Activated CD4-positive, alpha-beta T cell treated with anti-CD3 and anti-CD28 coated beads for 36 hours (primary cell): ENCODE results near the gene PPP3R1. TPM values are rescaled to one million over a fixed set of nuclear protein-coding genes. Genes with fewer than 3 reads are reported as not detected.
A peak's percentile ranks its signal among the peaks of the same experiment; 100 is the strongest.

Experiments
- ATAC-seq: fragments of 200-7000 bp; cut with Tn5 transposase; one replicate; pipeline ENCODE4 v1.10.0; 2021; ENCODE audit warnings: mild to moderate bottlenecking, moderate library complexity
- CTCF ChIA-PET: fragments of 350-600 bp; sonication (Branson Sonifier 250); formaldehyde crosslinking; loops from one replicate; lab custom pipeline; 2021; ENCODE audit warnings: antibody characterized with exemption; lab: Charles Lee
- POLR2A ChIA-PET: fragments of 350-600 bp; sonication (Branson Sonifier 250); formaldehyde crosslinking; loops from one replicate; lab custom pipeline; 2021; ENCODE audit warnings: antibody characterized with exemption, inconsistent platforms; lab: Charles Lee
- DNase-seq: peaks from one replicate; pipeline ENCODE4 v3.0.0-alpha.2; 2020
- H3K27ac Mint-ChIP-seq: one replicate; pipeline ENCODE4 v1.8.0; 2021; ENCODE audit warnings: mixed read lengths
- H3K27me3 Mint-ChIP-seq: one replicate; pipeline ENCODE4 v1.8.0; 2021; ENCODE audit warnings: mixed read lengths
- H3K36me3 Mint-ChIP-seq: one replicate; pipeline ENCODE4 v1.8.0; 2021; ENCODE audit warnings: low read depth, mixed read lengths
- H3K4me1 Mint-ChIP-seq: one replicate; pipeline ENCODE4 v1.8.0; 2021; ENCODE audit warnings: mixed read lengths
- H3K4me3 Mint-ChIP-seq: one replicate; pipeline ENCODE4 v1.8.0; 2021; ENCODE audit warnings: mild to moderate bottlenecking, moderate library complexity, mixed read lengths
- H3K9me3 Mint-ChIP-seq: one replicate; pipeline ENCODE4 v1.8.0; 2021; ENCODE audit warnings: low read depth, mixed read lengths
- intact Hi-C, 2 experiments: fragments of 100-400 bp; cut with DNase I in 1 of 2; cut with micrococcal nuclease in 1 of 2; formaldehyde crosslinking; loops; one replicate each; pipeline versions ENCODE4 v1.14.2 to v1.15.1; 2022 to 2024; cut with DNase I, micrococcal nuclease
- total RNA-seq, 2 experiments: library from RNA; stranded (reverse); gene quantifications; one replicate each; pipeline ENCODE4 v1.2.3, GENCODE V29; 2021

PPP3R1 gene
- total RNA-seq, 2 experiments from 2014 or later: 75.1 to 82.4 TPM

GRCh38 chr2:68284896-68285295, 32.6 kb upstream of the PPP3R1 start:
- H3K4me3 Mint-ChIP-seq: no peak overlapping the region
- ChIA-PET POLR2A (no interaction called here), CTCF (interaction anchor here (0.6 to 5.8 kb wide), 8 partner anchors 8 to 623 kb away, joined by 3 to 72 read pairs (median 4); no protein-coding TSS in a partner anchor)
- H3K27me3 Mint-ChIP-seq: peaks cover 12% of the 10 kb centered on the region
- intact Hi-C loops: no loop called here
- peaks cover 5% of the 10 kb centered on the region for H3K4me1 Mint-ChIP-seq
- no peak overlapping the region for H3K27ac Mint-ChIP-seq
- no peaks in the 10 kb centered on the region for H3K9me3 Mint-ChIP-seq
- ATAC-seq (no peak), DNase-seq (no peak)
- H3K36me3 Mint-ChIP-seq: no peaks in the 10 kb centered on the region

DNA sequence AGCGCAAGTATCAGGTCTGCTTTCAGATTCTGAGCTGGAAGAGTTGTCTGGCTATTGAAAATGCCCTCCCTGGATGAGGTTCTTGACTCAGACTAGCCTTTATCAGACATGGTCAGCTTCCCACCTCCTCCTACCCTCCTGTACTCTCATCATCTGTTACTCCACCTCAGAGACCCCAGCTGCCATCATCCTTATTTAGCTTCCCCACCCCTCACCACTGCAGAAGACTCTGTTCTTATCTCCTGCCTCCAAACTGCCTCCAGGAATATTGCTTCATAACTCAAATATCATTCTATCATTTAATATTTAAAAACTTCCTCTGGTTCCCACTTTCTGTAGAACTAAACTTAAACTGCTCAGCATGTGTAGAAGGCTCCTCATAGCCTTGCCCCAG, 31.1 kb upstream of the PPP3R1 start:
- H3K4me3 Mint-ChIP-seq: no peak overlapping the region
- H3K9me3 Mint-ChIP-seq: no peaks in the 10 kb centered on the region
- H3K4me1 Mint-ChIP-seq: peaks cover 5% of the 10 kb centered on the region
- intact Hi-C loops: loop anchor here (1.0 to 2.0 kb wide), 2 partner anchors 87 to 161 kb away; no protein-coding TSS in a partner anchor
- DNase-seq: no peak
- no peaks in the 10 kb centered on the region for H3K36me3 Mint-ChIP-seq
- H3K27ac Mint-ChIP-seq: no peak overlapping the region
- POLR2A ChIA-PET: no interaction called here
- CTCF ChIA-PET: interaction anchor here (0.6 to 5.8 kb wide), 18 partner anchors 9 to 596 kb away, joined by 3 to 72 read pairs (median 5); no protein-coding TSS in a partner anchor
- ATAC-seq: no peak
- H3K27me3 Mint-ChIP-seq: peaks cover 10% of the 10 kb centered on the region

DNA sequence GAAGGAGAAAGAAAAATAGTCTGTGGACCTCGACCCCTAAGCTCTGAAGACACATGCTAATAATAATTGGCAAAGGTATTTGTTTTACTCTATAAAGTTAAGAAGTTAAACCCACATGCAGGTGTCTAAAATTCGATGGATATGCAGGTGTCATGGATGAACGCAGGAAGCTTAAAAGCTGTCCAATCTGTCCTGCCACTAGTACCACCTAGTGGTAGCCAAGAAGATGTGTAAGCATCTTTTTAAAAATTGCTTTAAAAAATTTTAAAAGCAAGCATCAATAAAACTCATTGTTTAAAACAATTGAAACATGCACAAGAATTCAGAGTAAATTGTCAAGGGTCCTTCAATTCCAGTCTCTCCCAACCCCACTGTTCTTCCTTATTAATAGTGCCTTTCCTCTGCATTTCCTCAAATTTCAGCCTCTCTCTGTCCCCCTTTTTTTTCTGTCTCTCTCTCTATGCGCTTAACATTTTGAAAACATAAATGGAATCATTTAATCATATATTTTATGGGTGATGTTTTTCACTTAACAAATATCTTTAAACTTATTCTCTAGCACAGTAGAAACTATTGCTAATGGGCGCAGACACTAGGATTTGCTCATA, 30.6 kb upstream of the PPP3R1 start:
- no peak overlapping the region for H3K4me3 Mint-ChIP-seq
- intact Hi-C loops: loop anchor here (1.0 to 2.0 kb wide), 2 partner anchors 86 to 161 kb away; no protein-coding TSS in a partner anchor
- no peaks in the 10 kb centered on the region for H3K36me3 Mint-ChIP-seq
- ATAC-seq (peak; percentile 64), DNase-seq (peak; percentile 30)
- peaks cover 7% of the 10 kb centered on the region for H3K27me3 Mint-ChIP-seq
- H3K27ac Mint-ChIP-seq: no peak overlapping the region
- H3K4me1 Mint-ChIP-seq: peaks cover 5% of the 10 kb centered on the region
- no peaks in the 10 kb centered on the region for H3K9me3 Mint-ChIP-seq
- CTCF ChIA-PET: interaction anchor here (0.5 to 5.8 kb wide), 25 partner anchors 9 to 1237 kb away, joined by 3 to 72 read pairs (median 5); no protein-coding TSS in a partner anchor
- POLR2A ChIA-PET: no interaction called here

GRCh38 chr2:68280796-68281195, 28.5 kb upstream of the PPP3R1 start:
- H3K9me3 Mint-ChIP-seq: no peaks in the 10 kb centered on the region
- DNase-seq (no peak), ATAC-seq (no peak)
- no peaks in the 10 kb centered on the region for H3K36me3 Mint-ChIP-seq
- CTCF ChIA-PET: interaction anchor here (0.8 to 5.8 kb wide), 5 partner anchors 12 to 160 kb away, joined by 3 to 72 read pairs (median 4); no protein-coding TSS in a partner anchor
- POLR2A ChIA-PET: no interaction called here
- intact Hi-C loops: no loop called here
- H3K27ac Mint-ChIP-seq: no peak overlapping the region
- H3K27me3 Mint-ChIP-seq: peaks cover 6% of the 10 kb centered on the region
- peaks cover 5% of the 10 kb centered on the region for H3K4me1 Mint-ChIP-seq
- no peak overlapping the region for H3K4me3 Mint-ChIP-seq

DNA sequence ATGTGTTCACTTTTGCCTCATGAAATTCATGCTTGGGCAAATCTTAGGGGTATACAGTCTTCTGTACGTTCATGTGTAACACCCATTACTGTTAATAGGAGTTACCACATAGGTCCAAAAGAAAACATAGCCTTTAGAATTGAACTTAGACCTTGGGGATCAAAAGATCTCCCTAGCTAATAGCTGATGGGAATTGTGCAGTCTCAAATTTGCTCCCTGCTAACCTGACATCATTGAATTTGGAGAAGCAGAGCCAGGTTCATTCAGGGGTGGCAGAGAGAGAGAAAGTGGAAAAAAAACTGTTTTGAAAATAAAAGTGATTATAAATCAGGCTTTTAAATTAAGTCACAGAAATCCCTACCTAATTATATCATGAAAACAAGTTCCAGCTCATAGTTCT, 28.0 kb upstream of the PPP3R1 start:
- POLR2A ChIA-PET: no interaction called here
- Mint-ChIP-seq H3K4me1 (peaks cover 5% of the 10 kb centered on the region), H3K9me3 (no peaks in the 10 kb centered on the region), H3K27ac (no peak overlapping the region), H3K27me3 (peaks cover 6% of the 10 kb centered on the region), H3K4me3 (no peak overlapping the region), H3K36me3 (no peaks in the 10 kb centered on the region)
- CTCF ChIA-PET: interaction anchor here (0.8 to 2.2 kb wide), 5 partner anchors 8 to 161 kb away, joined by 3 to 6 read pairs (median 4); no protein-coding TSS in a partner anchor
- intact Hi-C loops: no loop called here
- no peak for ATAC-seq
- DNase-seq: no peak

- Mint-ChIP-seq H3K4me1 (peaks cover 5% of the 10 kb centered on the region), H3K4me3 (no peak overlapping the region), H3K36me3 (no peaks in the 10 kb centered on the region), H3K27ac (no peak overlapping the region), H3K27me3 (peaks cover 6% of the 10 kb centered on the region), H3K9me3 (no peaks in the 10 kb centered on the region)
- ChIA-PET CTCF (interaction anchor here (0.9 to 2.2 kb wide), 3 partner anchors 9 to 158 kb away, joined by 3 to 6 read pairs (median 4); no protein-coding TSS in a partner anchor), POLR2A (no interaction called here)
- ATAC-seq (no peak), DNase-seq (no peak)
- intact Hi-C loops: no loop called here
Measured at GRCh38 chr2:68279691-68280090, 27.4 kb upstream of the PPP3R1 start.

DNA sequence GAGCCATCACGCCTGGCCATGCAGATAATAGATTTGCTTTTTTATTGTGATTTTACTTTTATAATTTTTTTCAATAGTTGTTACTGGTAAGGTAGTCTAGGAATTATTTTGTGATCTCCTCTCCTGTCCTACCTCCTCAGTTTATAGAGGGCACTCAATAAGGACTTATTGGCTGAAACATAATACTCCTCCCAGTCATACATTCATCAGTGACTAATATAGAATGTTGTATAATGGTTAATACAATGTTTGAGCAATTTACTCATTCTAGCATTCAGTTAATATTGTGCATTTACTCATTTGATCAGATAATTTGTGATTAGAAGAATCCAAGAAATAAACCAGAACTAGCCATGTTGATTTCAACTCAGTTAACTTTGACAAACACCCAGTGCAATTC, 25.8 kb upstream of the PPP3R1 start:
- H3K4me1 Mint-ChIP-seq: peaks cover 5% of the 10 kb centered on the region
- H3K9me3 Mint-ChIP-seq: no peaks in the 10 kb centered on the region
- CTCF ChIA-PET: interaction anchor here (0.9 to 2.2 kb wide), 2 partner anchors 11 to 156 kb away, joined by 4 to 6 read pairs; no protein-coding TSS in a partner anchor
- H3K27me3 Mint-ChIP-seq: peaks cover 4% of the 10 kb centered on the region
- ATAC-seq (no peak), DNase-seq (no peak)
- no peak overlapping the region for H3K27ac Mint-ChIP-seq
- intact Hi-C loops: no loop called here
- H3K4me3 Mint-ChIP-seq: no peak overlapping the region
- POLR2A ChIA-PET: no interaction called here
- H3K36me3 Mint-ChIP-seq: no peaks in the 10 kb centered on the region

- no peaks in the 10 kb centered on the region for H3K36me3 Mint-ChIP-seq
- no peak overlapping the region for H3K4me3 Mint-ChIP-seq
- ATAC-seq: no peak
- H3K27ac Mint-ChIP-seq: no peak overlapping the region
- H3K9me3 Mint-ChIP-seq: no peaks in the 10 kb centered on the region
- intact Hi-C loops: no loop called here
- H3K4me1 Mint-ChIP-seq: no peaks in the 10 kb centered on the region
- CTCF ChIA-PET: interaction anchor here (0.7 to 0.9 kb wide), 2 partner anchors 11 to 18 kb away, joined by 3 read pairs; no protein-coding TSS in a partner anchor
- peaks cover 3% of the 10 kb centered on the region for H3K27me3 Mint-ChIP-seq
- POLR2A ChIA-PET: no interaction called here
- no peak for DNase-seq
Measured at GRCh38 chr2:68274022-68274421, 21.7 kb upstream of the PPP3R1 start.

DNA sequence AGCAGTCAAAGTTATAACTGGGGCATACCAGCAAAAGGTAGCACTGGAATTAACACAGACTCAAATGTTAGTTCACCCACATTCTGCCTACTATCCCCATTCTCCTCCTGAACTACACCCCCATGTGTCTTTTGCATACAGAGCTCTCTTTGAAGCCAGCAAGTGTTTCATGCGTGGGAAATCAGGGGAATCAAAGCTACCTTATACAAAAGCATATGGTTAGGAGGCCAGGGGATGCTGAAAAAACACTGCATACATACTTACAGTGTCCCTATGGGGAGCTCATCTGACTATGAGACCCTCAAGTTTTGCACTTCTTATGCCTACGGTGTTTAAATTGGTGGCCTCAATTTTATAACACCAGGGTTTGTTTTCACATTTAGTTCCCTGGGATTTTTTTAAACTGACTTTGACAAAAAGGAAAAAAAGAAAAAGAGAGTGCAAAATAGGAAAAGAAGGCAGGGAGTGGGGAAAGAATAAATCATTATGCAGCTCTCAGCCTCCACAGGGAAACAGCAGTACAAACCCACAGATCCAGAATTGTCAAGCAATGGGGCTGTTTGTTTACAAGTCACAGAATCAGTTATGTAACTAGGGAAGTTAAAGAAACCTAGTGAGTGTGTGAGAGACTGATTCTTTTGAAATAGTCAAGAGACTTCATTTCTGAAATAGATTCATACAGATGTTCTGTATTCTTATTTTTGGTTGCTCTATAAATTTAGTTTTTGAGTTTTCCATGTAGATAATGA, 20.1 kb upstream of the PPP3R1 start:
- intact Hi-C loops: no loop called here
- DNase-seq (no peak), ATAC-seq (no peak)
- no peaks in the 10 kb centered on the region for H3K36me3 Mint-ChIP-seq
- no peak overlapping the region for H3K4me3 Mint-ChIP-seq
- POLR2A ChIA-PET: interaction anchor here (0.6 kb wide), 1 partner anchor 44 kb away, joined by 3 read pairs; no protein-coding TSS in a partner anchor
- peaks cover 2% of the 10 kb centered on the region for H3K27me3 Mint-ChIP-seq
- H3K4me1 Mint-ChIP-seq: no peaks in the 10 kb centered on the region
- CTCF ChIA-PET: interaction anchor here (1.3 kb wide), 1 partner anchor 10 kb away, joined by 6 read pairs; no protein-coding TSS in a partner anchor
- no peaks in the 10 kb centered on the region for H3K9me3 Mint-ChIP-seq
- H3K27ac Mint-ChIP-seq: no peak overlapping the region

- H3K4me1 Mint-ChIP-seq: no peaks in the 10 kb centered on the region
- peaks cover 3% of the 10 kb centered on the region for H3K27me3 Mint-ChIP-seq
- ATAC-seq (no peak), DNase-seq (no peak)
- no peaks in the 10 kb centered on the region for H3K36me3 Mint-ChIP-seq
- no peak overlapping the region for H3K4me3 Mint-ChIP-seq
- intact Hi-C loops: no loop called here
- H3K9me3 Mint-ChIP-seq: no peaks in the 10 kb centered on the region
- POLR2A ChIA-PET: no interaction called here
- CTCF ChIA-PET: interaction anchor here (1.0 to 1.7 kb wide), 2 partner anchors 15 to 175 kb away, joined by 3 to 8 read pairs; no protein-coding TSS in a partner anchor
- H3K27ac Mint-ChIP-seq: no peak overlapping the region
Measured at GRCh38 chr2:68266655-68267054, 14.3 kb upstream of the PPP3R1 start.

DNA sequence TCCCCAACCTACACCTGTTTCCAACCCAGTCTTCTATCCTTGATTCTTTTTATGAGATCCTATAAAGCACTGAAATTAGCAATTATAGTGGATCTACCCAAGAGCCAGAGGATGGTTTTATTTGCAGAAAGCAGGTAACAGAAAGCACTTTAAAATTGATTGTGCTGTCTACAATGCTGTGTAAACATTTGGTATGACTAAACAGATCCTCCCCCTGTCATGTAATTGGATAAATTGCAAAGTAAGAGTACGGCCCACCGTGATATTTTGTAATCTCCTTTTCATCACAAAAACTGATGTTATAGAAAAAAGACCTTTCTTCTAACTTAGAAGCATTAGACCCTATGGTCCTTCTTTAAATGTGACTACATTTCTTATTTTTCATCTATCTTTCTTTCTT, 11.3 kb upstream of the PPP3R1 start:
- ATAC-seq (no peak), DNase-seq (no peak)
- H3K4me3 Mint-ChIP-seq: no peak overlapping the region
- no peaks in the 10 kb centered on the region for H3K4me1 Mint-ChIP-seq
- H3K36me3 Mint-ChIP-seq: no peaks in the 10 kb centered on the region
- no peak overlapping the region for H3K27ac Mint-ChIP-seq
- no peaks in the 10 kb centered on the region for H3K9me3 Mint-ChIP-seq
- intact Hi-C loops: no loop called here
- CTCF ChIA-PET: no interaction called here
- POLR2A ChIA-PET: no interaction called here
- peaks cover 3% of the 10 kb centered on the region for H3K27me3 Mint-ChIP-seq
